ENCODE results near the gene HTR3C.

Gene HTR3C

GRCh38 chr3:184077881-184078280, 25.0 kb downstream of the HTR3C start:
- TF ChIP-seq CTCF (IDR thresholded peaks at IDR 0.05; ENCODE audit: unreplicated experiment in 3 of 3): no peak
- Mint-ChIP-seq H3K4me3 (no peak overlapping the region), H3K27me3 (ENCODE audit: low read depth) (peaks cover 6% of the 10 kb centered on the region), H3K27ac (no peak overlapping the region), H3K36me3 (ENCODE audit: low read depth) (no peaks in the 10 kb centered on the region), H3K9me3 (no peaks in the 10 kb centered on the region), H3K4me1 (no peaks in the 10 kb centered on the region)

GRCh38 chr3:184078851-184079250, 26.0 kb downstream of the HTR3C start:
- Mint-ChIP-seq H3K4me3 (no peak overlapping the region), H3K27me3 (ENCODE audit: low read depth) (peaks cover 6% of the 10 kb centered on the region), H3K9me3 (no peaks in the 10 kb centered on the region), H3K27ac (no peak overlapping the region), H3K36me3 (ENCODE audit: low read depth) (no peaks in the 10 kb centered on the region), H3K4me1 (no peaks in the 10 kb centered on the region)
- TF ChIP-seq CTCF (IDR thresholded peaks at IDR 0.05; ENCODE audit: unreplicated experiment in 3 of 3): no peak

GRCh38 chr3:184081116-184081830, 28.4 kb downstream of the HTR3C start:
- Mint-ChIP-seq H3K4me3 (no peak overlapping the region), H3K27ac (no peak overlapping the region), H3K4me1 (no peaks in the 10 kb centered on the region), H3K27me3 (ENCODE audit: low read depth) (peaks cover 6% of the 10 kb centered on the region), H3K36me3 (ENCODE audit: low read depth) (no peaks in the 10 kb centered on the region), H3K9me3 (no peaks in the 10 kb centered on the region)
- TF ChIP-seq CTCF (IDR thresholded peaks at IDR 0.05; ENCODE audit: unreplicated experiment in 3 of 3): no peak

- peaks cover 6% of the 10 kb centered on the region for H3K27me3 Mint-ChIP-seq (ENCODE audit: low read depth)
- H3K4me1 Mint-ChIP-seq: no peaks in the 10 kb centered on the region
- no peaks in the 10 kb centered on the region for H3K9me3 Mint-ChIP-seq
- H3K4me3 Mint-ChIP-seq: no peak overlapping the region
- H3K36me3 Mint-ChIP-seq (ENCODE audit: low read depth): no peaks in the 10 kb centered on the region
- H3K27ac Mint-ChIP-seq: no peak overlapping the region
- no peak for TF ChIP-seq CTCF (IDR thresholded peaks at IDR 0.05; ENCODE audit: unreplicated experiment in 3 of 3)
Observed at GRCh38 chr3:184082034-184082433, 29.2 kb downstream of the HTR3C start.

GRCh38 chr3:184082465-184082864, 29.6 kb downstream of the HTR3C start:
- Mint-ChIP-seq H3K36me3 (ENCODE audit: low read depth) (no peaks in the 10 kb centered on the region), H3K4me3 (no peak overlapping the region), H3K9me3 (no peaks in the 10 kb centered on the region), H3K27me3 (ENCODE audit: low read depth) (peaks cover 6% of the 10 kb centered on the region), H3K27ac (no peak overlapping the region), H3K4me1 (no peaks in the 10 kb centered on the region)
- TF ChIP-seq CTCF (IDR thresholded peaks at IDR 0.05; ENCODE audit: unreplicated experiment in 3 of 3): no peak

- Mint-ChIP-seq H3K27me3 (ENCODE audit: low read depth) (no peaks in the 10 kb centered on the region), H3K4me3 (no peak overlapping the region), H3K4me1 (no peaks in the 10 kb centered on the region), H3K9me3 (no peaks in the 10 kb centered on the region), H3K27ac (no peak overlapping the region), H3K36me3 (ENCODE audit: low read depth) (no peaks in the 10 kb centered on the region)
- TF ChIP-seq CTCF (IDR thresholded peaks at IDR 0.05; ENCODE audit: unreplicated experiment in 3 of 3): no peak
Observed at GRCh38 chr3:184085389-184085852, 32.6 kb downstream of the HTR3C start.

Measured in nephron (organoid).